ENCODE results near the gene SPC24.

DNA sequence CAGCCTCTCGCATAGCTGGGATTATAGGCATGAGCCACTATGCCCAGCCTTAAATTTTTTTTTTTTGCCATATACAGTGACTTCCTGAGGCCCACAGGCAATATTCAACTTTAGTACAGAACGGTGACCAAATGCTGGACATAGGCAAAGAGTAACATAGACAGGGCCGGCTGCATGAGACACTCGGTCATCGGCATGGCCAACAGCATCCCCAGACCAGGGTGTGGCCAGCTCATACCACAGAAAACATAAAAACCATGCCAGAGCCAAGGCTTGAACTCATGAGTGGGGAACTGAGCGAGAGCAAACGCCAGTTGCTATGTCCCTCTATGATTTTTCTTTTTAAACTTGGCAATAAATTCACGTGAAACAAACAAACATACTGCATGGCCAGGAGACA, 24.8 kb upstream of the SPC24 start:
- TF ChIP-seq, protein P1, sequence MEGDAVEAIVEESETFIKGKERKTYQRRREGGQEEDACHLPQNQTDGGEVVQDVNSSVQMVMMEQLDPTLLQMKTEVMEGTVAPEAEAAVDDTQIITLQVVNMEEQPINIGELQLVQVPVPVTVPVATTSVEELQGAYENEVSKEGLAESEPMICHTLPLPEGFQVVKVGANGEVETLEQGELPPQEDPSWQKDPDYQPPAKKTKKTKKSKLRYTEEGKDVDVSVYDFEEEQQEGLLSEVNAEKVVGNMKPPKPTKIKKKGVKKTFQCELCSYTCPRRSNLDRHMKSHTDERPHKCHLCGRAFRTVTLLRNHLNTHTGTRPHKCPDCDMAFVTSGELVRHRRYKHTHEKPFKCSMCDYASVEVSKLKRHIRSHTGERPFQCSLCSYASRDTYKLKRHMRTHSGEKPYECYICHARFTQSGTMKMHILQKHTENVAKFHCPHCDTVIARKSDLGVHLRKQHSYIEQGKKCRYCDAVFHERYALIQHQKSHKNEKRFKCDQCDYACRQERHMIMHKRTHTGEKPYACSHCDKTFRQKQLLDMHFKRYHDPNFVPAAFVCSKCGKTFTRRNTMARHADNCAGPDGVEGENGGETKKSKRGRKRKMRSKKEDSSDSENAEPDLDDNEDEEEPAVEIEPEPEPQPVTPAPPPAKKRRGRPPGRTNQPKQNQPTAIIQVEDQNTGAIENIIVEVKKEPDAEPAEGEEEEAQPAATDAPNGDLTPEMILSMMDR (IDR thresholded peaks at IDR 0.05), result no peak
- no peak for TF ChIP-seq POLR2A (IDR thresholded peaks at IDR 0.05)
